GM20000 (cell line): ENCODE data around the gene CFAP61.

Experiments
- DNase-seq: peaks from one replicate; pipeline ENCODE4 v3.0.0; 2012; ENCODE audit warnings: low spot score
- TF ChIP-seq, protein P1 (sequence below): IDR thresholded peaks from 2 replicates; pipeline ENCODE4 v1.5.1; 2012; ENCODE audit warnings: mild to moderate bottlenecking, control low read depth; ENCODE audit errors: extremely low read depth, missing control alignments

The CFAP61 gene

DNA sequence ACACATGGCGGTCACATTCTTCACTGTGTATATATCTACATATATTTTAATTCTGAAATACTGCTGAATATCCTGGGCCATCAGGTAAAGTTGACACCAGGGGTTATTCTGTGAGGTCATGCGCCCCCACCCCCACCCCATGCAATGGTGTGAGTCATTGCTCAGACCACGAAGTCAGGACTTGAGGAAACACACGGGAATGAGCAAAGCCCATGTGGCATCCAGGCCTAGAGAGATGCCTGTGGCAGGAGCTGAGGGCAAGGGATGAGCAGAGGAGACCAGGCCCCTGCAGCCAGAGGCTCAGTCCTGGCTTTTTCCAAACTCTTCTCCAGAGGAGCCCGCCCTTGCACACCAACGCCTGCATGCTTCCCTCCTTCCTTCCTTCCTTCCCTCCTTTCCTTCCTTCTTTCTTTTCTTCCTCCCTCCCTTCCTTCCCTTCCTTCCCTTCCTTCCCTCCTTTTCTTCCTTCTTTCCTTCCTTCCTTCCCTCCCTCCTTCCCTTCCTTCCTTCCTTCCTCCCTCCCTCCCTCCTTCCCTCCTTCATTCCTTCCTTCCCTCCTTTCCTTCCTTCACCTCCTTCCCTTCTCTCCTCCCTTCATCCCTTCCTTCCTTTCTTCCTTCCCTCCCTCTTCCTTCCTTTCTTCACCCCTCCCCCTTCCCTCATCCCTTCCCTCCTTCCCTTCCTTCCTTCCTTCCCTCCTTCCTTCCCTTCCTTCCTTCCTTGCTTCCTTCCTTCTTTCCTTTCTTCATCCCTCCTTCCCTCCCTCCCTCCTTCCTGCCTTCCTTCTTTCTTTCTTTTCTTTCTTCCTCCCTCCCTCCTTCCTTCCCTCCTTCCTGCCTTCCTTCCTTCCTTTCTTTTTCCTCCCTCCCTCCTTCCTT is 243.5 kb downstream of the CFAP61 start:
- TF ChIP-seq, protein P1, sequence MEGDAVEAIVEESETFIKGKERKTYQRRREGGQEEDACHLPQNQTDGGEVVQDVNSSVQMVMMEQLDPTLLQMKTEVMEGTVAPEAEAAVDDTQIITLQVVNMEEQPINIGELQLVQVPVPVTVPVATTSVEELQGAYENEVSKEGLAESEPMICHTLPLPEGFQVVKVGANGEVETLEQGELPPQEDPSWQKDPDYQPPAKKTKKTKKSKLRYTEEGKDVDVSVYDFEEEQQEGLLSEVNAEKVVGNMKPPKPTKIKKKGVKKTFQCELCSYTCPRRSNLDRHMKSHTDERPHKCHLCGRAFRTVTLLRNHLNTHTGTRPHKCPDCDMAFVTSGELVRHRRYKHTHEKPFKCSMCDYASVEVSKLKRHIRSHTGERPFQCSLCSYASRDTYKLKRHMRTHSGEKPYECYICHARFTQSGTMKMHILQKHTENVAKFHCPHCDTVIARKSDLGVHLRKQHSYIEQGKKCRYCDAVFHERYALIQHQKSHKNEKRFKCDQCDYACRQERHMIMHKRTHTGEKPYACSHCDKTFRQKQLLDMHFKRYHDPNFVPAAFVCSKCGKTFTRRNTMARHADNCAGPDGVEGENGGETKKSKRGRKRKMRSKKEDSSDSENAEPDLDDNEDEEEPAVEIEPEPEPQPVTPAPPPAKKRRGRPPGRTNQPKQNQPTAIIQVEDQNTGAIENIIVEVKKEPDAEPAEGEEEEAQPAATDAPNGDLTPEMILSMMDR, result no peak
- DNase-seq, result no peak

DNA sequence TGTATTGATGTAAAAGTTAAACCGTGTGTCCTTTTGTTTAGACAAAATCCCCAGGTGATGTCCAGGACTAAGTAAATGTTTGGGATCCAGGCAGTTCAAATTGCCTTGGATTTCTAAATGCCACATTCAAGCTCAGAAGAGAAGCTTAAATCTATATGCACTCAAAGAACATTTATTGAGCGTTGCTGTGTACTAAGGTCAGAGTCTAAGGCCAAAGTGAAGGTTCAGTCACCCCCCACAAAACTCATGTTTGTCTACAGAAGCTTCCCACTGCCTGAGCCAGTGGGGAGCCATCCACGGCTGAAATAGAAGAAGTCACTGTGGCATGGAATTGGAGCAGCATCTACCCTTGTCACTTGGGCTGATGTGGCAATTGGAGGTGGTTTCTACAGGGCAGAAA is 244.8 kb downstream of the CFAP61 start:
- TF ChIP-seq, protein P1, result no peak
- no peak for DNase-seq

DNA sequence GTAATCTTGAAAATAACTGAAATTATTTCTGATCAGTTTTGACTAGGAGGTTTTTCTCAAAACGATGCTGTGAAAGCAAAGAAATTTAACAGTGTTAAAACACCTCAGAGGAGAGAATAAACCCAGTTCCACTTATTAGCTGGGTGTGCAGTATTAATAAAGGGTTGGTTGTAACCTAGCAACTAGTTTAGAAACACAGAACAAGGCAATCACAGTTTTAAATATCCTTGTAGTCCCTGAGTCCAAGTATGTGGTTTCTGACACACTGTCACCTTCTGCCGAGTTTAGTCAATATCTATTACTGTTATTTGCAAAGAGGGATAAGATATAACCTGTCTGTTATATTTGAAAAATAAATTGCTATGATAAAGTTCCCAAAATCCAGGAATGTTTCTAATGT is 245.4 kb downstream of the CFAP61 start:
- no peak for DNase-seq
- TF ChIP-seq, protein P1, result no peak

DNA sequence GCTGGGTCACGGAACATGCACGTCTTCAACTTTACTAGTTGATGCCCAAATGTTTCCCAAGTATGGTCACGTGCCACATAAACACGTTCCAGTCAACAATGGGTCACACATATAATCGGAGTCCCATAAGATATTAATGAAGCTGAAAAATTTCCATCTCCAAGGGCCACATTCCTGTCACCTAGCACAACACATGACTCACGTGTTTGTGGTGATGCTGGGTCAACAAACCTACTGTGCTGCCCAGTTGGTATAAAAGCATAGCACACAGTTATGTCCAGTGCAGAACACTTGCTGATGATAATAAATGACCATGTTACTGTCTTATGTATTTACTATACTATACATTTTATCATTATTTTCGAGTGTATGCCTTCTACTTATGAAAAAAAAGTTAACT is 247.6 kb downstream of the CFAP61 start:
- DNase-seq, result no peak
- TF ChIP-seq, protein P1, result no peak

DNA sequence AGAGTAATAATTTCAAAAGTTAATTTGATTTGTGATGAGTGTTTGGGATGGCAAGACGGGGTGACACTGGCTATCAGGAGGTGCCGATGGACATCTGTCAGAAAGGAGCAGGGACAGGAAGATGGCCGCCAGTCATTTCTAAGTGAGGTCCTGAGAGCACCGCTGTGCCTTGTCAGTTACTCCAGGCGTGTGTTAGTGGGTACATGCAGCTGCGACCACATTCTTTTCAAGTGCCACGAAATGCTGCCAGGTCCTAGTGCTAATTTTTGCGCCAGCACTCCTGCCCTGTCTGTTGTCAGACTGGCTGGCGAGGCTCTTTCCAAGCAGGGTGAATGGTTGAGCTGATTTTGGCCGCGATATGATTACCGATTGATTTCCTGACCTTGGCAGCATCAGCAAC is 251.0 kb downstream of the CFAP61 start:
- TF ChIP-seq, protein P1, result no peak
- DNase-seq, result no peak

DNA sequence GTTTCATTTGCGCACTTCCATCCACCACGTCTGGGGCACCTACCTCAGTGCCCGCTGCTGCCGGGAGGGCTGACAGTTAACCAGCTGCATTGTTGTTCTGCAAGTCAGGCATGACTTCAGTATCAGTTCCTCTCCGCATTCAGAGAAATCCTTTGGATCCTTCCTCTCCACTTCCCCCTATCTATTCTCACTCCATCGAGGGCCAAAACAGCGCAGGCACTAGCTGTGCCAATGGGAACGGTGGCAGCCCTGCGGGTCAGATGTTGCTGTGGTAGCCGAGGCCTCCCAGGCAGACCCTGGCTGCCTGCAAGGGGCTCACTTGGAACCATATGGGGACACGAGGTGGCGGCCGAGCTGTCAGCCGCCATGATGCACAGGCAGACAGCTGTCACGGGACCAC is 251.4 kb downstream of the CFAP61 start:
- no peak for DNase-seq
- TF ChIP-seq, protein P1, result no peak

DNA sequence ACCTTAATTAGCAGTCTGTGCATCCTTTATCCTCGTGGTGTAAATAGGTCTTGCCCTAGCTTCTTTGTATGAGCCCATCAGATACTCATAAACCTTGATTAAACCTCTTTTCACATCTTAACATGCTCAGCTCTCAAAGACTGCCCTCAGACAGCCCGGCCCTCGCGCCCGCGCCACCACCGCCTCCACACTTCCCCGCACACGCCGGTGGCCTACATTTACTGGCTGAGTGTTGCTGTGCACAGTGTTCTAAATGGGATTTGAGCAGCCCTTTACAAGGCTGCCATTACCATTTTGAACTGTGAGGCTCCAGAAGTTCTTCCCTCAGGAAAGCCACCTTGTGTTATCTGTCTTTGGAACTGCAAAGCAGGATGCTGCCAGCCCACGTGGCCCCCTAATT is 252.6 kb downstream of the CFAP61 start:
- TF ChIP-seq, protein P1, result no peak
- DNase-seq, result no peak
